T47D (cell line): ENCODE results near the gene SNX15.
A peak's percentile ranks its signal among the peaks of the same experiment; 100 is the strongest.
"Not testable (repeated sequence)": the region's sequence is repeated elsewhere in the genome, so short reads cannot be mapped to it uniquely, and the experiment has no call there.

Source experiments
- DNase-seq, 2 experiments: peaks; one replicate each; pipeline versions ENCODE4 v3.0.0 to v3.0.0-alpha.2; 2011 to 2012; ENCODE audit warnings: low read depth in 1 of 2, low spot score in 1 of 2
- JUND ChIP-seq: IDR thresholded peaks from 2 replicates; pipeline ENCODE4 v1.6.1; 2012; ENCODE audit warnings: low read depth
- in situ Hi-C: cut with HindIII; loops from 2 replicates; pipeline ENCODE4 v1.10.0; 2016; ENCODE audit warnings: low sequenced_read_pairs, low pct_unique_long_range_greater_than_20kb

SNX15 gene

DNA sequence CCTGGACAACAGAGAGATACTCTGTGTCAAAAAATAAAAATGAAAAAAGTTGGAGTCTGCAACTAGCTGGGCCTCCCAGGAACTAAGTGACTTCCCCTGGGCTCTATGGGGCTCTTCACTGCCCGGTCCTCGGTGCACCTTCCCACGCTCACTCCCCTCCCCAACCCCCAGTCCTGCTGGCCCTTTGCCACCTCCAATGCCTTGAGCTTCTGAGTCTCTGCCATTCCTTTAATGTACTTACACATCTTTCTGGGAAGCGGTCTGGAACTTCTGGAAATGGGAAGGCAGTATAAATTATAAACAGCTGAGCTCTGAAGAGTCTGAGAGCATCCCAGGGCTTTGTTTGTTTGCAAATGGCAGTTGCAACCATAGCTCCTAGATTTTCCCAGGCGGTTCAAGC lies 24.5 kb upstream of the SNX15 start:
- in situ Hi-C loops, result no loop called here
- no peak for TF ChIP-seq JUND
- no peak for DNase-seq

DNA sequence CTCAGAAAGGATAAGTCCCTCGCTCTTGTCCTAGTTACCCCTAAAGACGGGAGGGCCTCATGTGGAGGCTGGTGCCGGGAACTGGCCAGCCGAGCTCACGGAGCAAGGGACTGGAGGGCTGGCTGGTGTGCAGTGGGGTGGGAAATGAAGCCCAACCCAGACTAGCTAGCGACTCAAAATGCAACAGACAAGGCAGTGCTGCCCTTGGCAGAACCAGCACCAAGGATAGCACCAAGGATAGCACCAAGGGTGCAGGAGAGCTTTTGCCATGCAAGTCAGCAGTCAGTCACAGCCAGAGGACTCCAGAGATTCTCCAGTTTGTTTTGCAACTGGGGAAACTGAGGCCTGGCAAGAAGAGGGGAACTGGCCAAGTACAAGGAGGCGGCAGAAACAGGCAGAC lies 24.0 kb upstream of the SNX15 start:
- in situ Hi-C loops, result no loop called here
- no peak for TF ChIP-seq JUND
- DNase-seq, result peak; percentile 70 to 71

DNA sequence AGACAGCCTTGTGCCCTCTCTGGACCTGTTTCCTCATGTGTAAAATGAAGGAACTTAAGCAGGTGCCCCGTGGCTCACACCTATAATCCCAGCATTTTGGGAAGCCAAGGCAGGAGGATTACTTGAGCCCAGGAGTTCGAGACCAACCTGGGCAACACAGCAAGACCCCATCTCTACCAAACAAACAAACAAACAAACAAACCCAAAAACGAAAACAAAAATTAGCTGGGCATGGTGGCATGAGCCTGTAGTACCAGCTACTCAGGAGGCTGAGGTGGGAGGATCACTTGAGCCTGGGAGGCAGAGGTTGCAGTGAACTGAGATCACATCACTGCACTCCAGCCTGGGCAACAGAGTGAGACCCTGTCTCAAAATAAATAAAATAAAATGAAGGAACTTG lies 23.3 kb upstream of the SNX15 start:
- in situ Hi-C loops, DNase-seq: not testable (repeated sequence)

DNA sequence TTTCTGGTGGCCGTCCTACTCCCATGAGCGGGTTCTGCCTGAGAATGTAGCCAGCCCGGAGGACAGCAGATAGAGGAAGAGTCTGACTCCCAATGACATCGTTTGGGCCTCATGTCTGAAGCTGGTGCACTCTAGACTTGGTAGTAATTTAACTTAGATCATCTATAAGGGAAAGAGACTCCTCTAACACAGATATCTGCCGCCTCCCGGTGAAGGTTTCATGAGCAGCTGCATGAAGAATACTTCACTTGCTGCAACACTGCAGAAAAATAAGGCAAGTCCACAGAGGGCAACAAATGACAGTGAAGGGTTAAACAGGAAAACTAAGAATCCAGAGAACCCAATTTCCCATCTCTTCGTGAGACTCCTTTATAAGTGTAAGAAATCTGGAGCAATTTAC lies 19.2 kb upstream of the SNX15 start:
- in situ Hi-C loops, result no loop called here
- no peak for DNase-seq
- no peak for TF ChIP-seq JUND

DNA sequence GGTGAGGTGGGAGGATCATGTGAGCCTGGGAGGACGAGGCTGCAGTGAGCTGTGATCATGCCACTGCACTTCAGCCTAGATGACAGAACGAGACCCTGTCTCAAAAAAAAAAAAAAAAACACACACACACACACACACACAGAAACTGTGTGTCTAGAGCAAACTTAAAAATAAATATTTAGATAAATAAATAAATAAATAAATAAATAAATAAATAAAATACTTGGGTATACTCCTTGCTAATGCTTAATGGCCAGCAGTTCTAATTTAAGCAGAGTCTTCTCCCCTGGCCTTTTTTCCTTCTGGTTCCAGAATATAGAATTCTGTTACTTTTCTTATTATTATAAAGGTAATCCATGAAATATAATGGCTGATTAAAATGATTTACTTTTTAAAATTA lies 18.4 kb upstream of the SNX15 start:
- no peak for TF ChIP-seq JUND
- DNase-seq, result no peak
- in situ Hi-C loops, result no loop called here

DNA sequence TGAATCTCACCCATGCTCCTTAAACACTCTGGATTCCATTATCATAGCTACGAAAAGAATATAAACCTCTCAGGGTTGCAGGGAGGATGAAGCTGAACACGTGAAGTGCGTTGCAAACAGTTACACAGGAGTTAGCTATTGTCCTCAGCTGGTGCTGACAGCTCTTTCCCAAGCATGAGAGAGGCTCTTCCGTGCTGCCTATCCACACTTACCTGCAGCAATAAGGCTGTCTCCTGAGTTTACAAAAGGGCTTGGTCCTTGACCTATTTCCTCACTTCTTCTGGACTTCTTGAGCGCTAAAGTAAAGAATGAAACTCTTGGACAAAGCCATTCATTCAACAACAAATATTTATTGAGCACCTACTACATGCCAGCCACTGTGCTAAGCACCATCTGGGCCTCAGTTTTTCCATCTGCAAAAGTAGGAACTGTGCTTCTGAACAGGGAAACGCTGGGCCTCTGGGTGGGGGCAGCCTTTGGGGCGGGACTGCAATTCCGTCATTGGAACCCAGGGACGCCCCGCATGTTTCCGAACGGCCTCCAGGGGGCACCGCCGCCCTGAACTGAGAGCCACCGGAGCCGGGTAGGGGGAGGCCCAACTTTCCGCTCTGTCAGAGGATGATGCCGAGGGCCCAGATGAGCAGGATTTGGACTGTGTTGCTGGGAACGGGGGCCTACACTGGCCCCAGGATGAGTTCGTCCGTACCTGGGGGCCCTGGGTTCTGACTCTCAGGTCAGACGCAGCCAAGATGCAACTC lies 13.9 kb upstream of the SNX15 start:
- TF ChIP-seq JUND, result no peak
- in situ Hi-C loops, result no loop called here

DNA sequence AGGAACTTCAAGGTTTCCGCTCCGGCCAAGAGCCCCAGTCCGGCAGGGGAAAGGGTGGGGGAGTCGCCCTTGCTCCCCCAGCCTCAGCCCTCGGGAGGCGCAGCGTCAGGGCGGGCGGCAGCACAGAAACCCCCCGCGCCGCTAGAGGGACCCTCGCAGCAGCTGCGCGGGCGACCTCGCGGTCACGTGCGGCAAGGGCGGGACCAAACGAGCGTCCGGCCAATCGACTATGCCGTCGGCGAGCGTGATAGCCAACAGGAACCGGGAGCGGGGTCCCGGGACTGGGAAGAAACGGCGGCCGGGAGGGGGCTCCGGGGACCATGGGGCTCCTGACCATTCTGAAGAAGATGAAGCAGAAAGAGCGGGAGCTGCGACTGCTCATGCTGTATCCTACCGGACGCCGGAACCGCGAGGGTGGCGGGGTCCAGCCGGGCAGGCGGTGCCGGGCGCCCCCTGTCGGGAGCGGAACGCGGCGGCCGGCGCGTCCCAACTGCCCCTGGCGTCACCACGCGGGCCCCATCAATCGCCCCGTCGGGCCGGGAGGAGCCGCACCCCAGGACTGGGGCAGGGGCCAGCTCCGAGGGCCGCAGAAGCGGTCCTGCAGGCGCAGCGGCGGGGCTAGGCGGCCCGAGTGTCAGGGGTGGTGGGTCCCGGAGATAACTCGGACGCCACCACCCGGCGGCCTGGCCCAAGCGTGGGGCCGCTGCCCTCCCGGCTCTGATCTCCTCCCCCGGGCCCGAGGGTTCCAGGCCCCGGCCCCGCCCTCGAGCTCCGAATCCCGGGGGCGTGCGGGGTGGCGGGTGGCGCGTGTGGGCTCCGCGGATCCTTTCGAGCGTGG lies 13.1 kb upstream of the SNX15 start, which contains the start of gene ARL2:
Gene ARL2, plus strand, starts transcription at position 273 of the 838 bp plus-strand sequence. Its CDS starts 48 bp downstream, at position 321.
- in situ Hi-C loops, result no loop called here

More for the DNA sequence above, 13.9 kb upstream of the SNX15 start:
- DNase-seq, result peak; percentile 92 to 94

DNA sequence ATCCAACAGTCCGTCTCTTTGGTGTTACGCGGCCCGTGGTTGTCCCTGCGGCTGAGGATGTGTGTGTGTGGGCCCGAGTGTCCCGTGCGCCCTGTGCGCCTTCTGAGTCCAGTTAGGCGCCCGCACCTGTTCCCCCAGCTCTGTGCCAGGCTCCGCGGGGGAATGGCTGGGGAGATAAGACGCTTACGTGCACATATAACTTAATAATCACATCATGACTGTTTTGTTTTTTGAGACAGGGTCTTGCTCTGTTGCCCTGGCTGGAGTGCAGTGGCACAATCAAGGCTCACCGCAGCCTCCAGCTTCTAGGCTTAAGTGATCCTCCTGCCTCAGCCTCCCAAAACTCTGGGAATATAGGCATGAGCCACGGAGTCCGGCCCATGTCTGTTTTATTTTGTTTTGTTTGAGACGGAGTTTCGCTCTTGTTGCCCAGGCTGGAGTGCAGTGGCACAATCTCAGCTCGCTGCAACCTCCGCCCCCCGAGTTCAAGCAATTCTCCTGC lies 12.5 kb upstream of the SNX15 start:
- TF ChIP-seq JUND, result no peak
- in situ Hi-C loops, result no loop called here
- DNase-seq, result no peak

More for the DNA sequence above, 13.1 kb upstream of the SNX15 start, which contains the start of gene ARL2:
- peak; percentile 91 to 97 for DNase-seq
- TF ChIP-seq JUND, result no peak

DNA sequence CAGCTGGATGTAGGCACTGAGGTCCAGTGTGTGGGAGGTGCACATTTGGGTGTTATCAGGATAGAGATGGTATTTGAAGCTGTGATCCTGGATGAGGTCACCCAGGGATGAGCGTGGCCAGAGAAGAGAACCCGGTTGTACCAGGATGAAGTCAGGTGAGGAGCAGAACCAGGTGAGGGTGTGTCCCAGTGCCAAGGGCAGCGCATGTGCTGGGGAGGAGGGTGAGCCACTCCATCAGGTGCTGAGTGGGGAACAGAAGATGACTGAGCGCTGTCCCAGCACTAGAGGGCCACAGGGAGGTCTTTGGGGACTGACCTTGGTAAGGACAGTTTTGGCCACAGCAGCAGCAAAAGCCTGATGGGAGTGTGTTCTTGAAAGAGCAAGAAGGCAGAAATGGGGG lies 10.5 kb upstream of the SNX15 start:
- no peak for TF ChIP-seq JUND
- in situ Hi-C loops, result no loop called here
- DNase-seq, result peak in 1 of 2 experiments; percentile 39

DNA sequence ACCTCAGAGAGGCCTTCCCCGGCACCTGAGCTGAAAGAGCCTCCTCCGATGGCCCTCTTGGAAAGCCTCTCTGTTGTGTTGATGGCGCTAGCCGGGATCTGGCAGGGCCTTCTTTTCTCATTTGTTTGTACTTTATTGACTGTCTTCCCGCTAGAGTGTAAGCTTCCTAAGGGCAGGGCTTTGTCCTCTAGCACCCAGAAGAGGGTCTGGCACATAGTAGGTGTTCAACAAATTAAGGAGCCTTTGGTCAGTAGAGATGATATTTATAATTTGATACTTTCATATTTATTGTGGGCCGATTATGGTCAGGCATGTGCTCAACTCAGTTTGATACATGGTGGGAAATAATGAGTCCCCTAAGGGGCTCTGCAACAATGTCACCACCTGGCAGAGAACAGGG lies 9.3 kb upstream of the SNX15 start:
- no peak for DNase-seq
- in situ Hi-C loops, result no loop called here
- no peak for TF ChIP-seq JUND

DNA sequence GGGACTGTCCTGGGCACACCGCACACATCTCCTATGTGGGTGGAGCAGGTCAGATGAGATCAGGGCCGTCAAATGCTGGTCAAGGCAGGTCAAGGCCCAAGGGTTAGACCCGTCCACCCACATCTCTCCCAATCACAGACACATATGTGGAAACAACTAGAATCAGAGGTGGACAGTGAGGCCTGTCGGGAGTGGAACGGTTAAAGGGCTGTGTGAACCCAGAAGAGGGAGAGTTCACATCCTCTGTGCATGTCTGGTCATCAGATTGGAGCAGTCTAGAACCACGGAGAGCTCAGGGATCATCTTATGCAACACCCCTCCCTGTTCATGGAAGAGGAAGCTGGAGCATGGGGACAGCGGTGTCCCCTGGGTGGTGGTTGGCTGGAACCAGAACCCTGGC lies 7.4 kb upstream of the SNX15 start:
- no peak for DNase-seq
- in situ Hi-C loops, result no loop called here
- no peak for TF ChIP-seq JUND

DNA sequence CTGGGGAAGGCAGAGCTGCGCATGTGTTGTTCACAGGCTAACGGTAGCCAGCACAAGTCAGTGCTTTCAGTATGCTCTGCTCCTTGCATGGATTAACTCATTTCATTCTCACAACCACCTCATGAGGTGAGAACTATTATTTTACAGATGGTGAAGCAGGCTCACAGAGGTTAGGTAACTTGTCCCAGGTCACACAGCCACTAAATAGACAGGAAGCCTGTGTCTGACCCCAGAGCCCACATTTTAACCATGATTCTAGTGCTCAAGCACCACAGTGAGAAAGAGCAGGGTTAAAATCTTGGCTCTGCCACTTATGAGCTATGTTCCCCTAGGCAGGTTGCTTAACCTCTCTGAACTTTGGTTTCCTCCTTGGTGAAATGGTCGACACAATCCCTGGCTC lies 6.2 kb upstream of the SNX15 start:
- TF ChIP-seq JUND, result no peak
- in situ Hi-C loops, result no loop called here
- DNase-seq, result no peak

DNA sequence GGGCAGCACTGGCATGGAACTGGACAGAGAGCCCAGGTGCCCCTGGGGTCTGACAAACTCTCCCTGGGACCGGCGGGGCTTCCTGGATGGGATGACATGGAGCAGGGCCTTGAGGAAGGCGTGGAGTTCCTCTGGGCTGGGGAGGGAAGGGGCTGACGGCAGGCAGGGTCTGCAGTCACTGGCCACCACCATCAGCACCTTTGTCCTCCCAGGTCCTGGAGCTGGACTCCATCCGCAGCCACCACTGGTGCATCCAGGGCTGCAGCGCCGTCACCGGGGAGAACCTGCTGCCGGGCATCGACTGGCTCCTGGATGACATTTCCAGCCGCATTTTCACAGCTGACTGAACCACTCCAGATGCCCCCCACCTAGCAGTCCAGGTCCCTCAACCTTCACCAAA lies 5.7 kb upstream of the SNX15 start:
- in situ Hi-C loops, result no loop called here
- no peak for DNase-seq
- no peak for TF ChIP-seq JUND

DNA sequence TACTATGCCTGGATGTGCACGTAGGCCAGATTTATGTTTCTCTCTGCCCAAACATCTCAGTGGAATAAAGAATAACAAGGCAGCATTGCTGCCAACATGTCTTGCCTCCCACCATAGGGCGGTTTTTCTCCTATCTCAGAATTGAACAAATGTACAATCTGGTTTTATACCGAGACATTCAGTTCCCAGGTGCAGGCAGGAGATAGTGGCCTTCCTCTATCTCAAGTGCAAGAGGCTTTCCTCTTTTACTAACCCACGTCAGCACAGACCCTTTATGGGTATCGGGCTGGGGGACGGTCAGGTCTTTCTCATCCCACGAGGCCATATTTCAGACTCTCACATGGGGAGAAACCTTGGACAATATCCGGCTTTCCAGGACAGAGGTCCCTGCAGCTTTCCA lies 3.7 kb upstream of the SNX15 start:
- in situ Hi-C loops, DNase-seq: not testable (repeated sequence)
